ENCODE data around the gene PABPC1L.
A peak's percentile ranks its signal among the peaks of the same experiment; 100 is the strongest.
"Not testable (repeated sequence)": the region's sequence is repeated elsewhere in the genome, so short reads cannot be mapped to it uniquely, and the experiment has no call there.

The PABPC1L gene

GRCh38 chr20:44909872-44910689 is at the start of gene PABPC1L:
Gene PABPC1L (plus strand): TSS chr20:44910060. CDS start chr20:44910144, 84 bp downstream.
- no peaks in the 10 kb centered on the region for H3K4me1 ChIP-seq
- TF ChIP-seq CTCF (IDR thresholded peaks at IDR 0.05) = no peak
- H3K4me3 ChIP-seq (ENCODE audit: low read depth, low read length) = peak within 1 kb of the TSS; percentile 39
- no peak within 1 kb of the TSS for H3K27ac ChIP-seq
- H2AFZ ChIP-seq = peak within 1 kb of the TSS; percentile 96
- H3K36me3 ChIP-seq (ENCODE audit: control insufficient read depth, insufficient read depth, low read length) = no peaks in the 10 kb centered on the region
- no peaks in the 10 kb centered on the region for H3K27me3 ChIP-seq (ENCODE audit: control insufficient read depth, insufficient read depth, low read length)
- no peaks in the 10 kb centered on the region for H3K9me3 ChIP-seq (ENCODE audit: control insufficient read depth, low read length)
- peak within 1 kb of the TSS; percentile 11 for H3K9ac ChIP-seq
- no peaks in the 10 kb centered on the region for H3K79me2 ChIP-seq
- peak within 1 kb of the TSS; percentile 60 for H3K4me2 ChIP-seq (ENCODE audit: low read length)

- H3K9ac ChIP-seq = no peak overlapping the region
- no peak overlapping the region for H3K4me2 ChIP-seq (ENCODE audit: low read length)
- H3K4me3 ChIP-seq (ENCODE audit: low read depth, low read length) = no peak overlapping the region
- H3K79me2 ChIP-seq = no peaks in the 10 kb centered on the region
- H3K36me3 ChIP-seq (ENCODE audit: control insufficient read depth, insufficient read depth, low read length) = no peaks in the 10 kb centered on the region
- no peak for TF ChIP-seq CTCF (IDR thresholded peaks at IDR 0.05)
- peaks cover 3% of the 10 kb centered on the region for H3K4me1 ChIP-seq
- H3K9me3 ChIP-seq (ENCODE audit: control insufficient read depth, low read length) = no peaks in the 10 kb centered on the region
- no peaks in the 10 kb centered on the region for H3K27me3 ChIP-seq (ENCODE audit: control insufficient read depth, insufficient read depth, low read length)
- peak overlapping the region; percentile 56 for H2AFZ ChIP-seq
- no peak overlapping the region for H3K27ac ChIP-seq
These were observed 48.3 kb upstream of the PABPC1L start for GRCh38 chr20:44861531-44862006.

GRCh38 chr20:44862286-44862685 is 47.6 kb upstream of the PABPC1L start:
- Histone ChIP-seq H3K4me2 (ENCODE audit: low read length) (no peak overlapping the region), H3K36me3 (ENCODE audit: control insufficient read depth, insufficient read depth, low read length) (no peaks in the 10 kb centered on the region), H2AFZ (no peak overlapping the region), H3K9ac (no peak overlapping the region), H3K27me3 (ENCODE audit: control insufficient read depth, insufficient read depth, low read length) (no peaks in the 10 kb centered on the region), H3K4me3 (ENCODE audit: low read depth, low read length) (no peak overlapping the region), H3K27ac (no peak overlapping the region), H3K4me1 (peaks cover 3% of the 10 kb centered on the region), H3K79me2 (no peaks in the 10 kb centered on the region), H3K9me3 (ENCODE audit: control insufficient read depth, low read length) (no peaks in the 10 kb centered on the region)
- TF ChIP-seq CTCF (IDR thresholded peaks at IDR 0.05) = no peak

- not testable (repeated sequence) for H3K4me3 ChIP-seq (ENCODE audit: low read depth, low read length); H3K36me3 ChIP-seq (ENCODE audit: control insufficient read depth, insufficient read depth, low read length); H3K79me2 ChIP-seq; H3K27ac ChIP-seq; H3K4me2 ChIP-seq (ENCODE audit: low read length); H2AFZ ChIP-seq; H3K9me3 ChIP-seq (ENCODE audit: control insufficient read depth, low read length); H3K9ac ChIP-seq; H3K27me3 ChIP-seq (ENCODE audit: control insufficient read depth, insufficient read depth, low read length); H3K4me1 ChIP-seq
These were observed 46.3 kb upstream of the PABPC1L start for GRCh38 chr20:44863365-44864084.

GRCh38 chr20:44864493-44864892 is 45.4 kb upstream of the PABPC1L start:
- not testable (repeated sequence) for H3K9me3 ChIP-seq (ENCODE audit: control insufficient read depth, low read length); H3K4me2 ChIP-seq (ENCODE audit: low read length); H3K36me3 ChIP-seq (ENCODE audit: control insufficient read depth, insufficient read depth, low read length); H2AFZ ChIP-seq; H3K4me1 ChIP-seq; H3K9ac ChIP-seq; H3K27me3 ChIP-seq (ENCODE audit: control insufficient read depth, insufficient read depth, low read length); H3K4me3 ChIP-seq (ENCODE audit: low read depth, low read length); H3K27ac ChIP-seq; H3K79me2 ChIP-seq
